Type B pancreatic cell (in vitro differentiated cells): ENCODE results near the gene ETFA. TPM values are rescaled to one million over a fixed set of nuclear protein-coding genes. Genes with fewer than 3 reads are reported as not detected.

Experiments used
- DNase-seq: peaks from one replicate; pipeline ENCODE4 v3.0.0; 2021; ENCODE audit warnings: mixed read lengths; ENCODE audit not compliant: unreplicated experiment; ENCODE audit errors: extremely low spot score
- H3K27ac Mint-ChIP-seq: 2 replicates; pipeline ENCODE4 v1.8.0; 2021; ENCODE audit warnings: mild to moderate bottlenecking, mixed read lengths
- H3K27me3 Mint-ChIP-seq: 2 replicates; pipeline ENCODE4 v1.8.0; 2021; ENCODE audit warnings: mixed read lengths
- H3K36me3 Mint-ChIP-seq: 2 replicates; pipeline ENCODE4 v1.8.0; 2021; ENCODE audit warnings: mixed read lengths
- H3K4me1 Mint-ChIP-seq: one replicate; pipeline ENCODE4 v1.8.0; 2021; ENCODE audit warnings: mixed read lengths; ENCODE audit not compliant: unreplicated experiment
- H3K4me3 Mint-ChIP-seq: 2 replicates; pipeline ENCODE4 v1.8.0; 2021; ENCODE audit warnings: mild to moderate bottlenecking, mixed read lengths
- H3K9me3 Mint-ChIP-seq: 2 replicates; pipeline ENCODE4 v1.8.0; 2021; ENCODE audit warnings: mixed read lengths
- total RNA-seq: library from RNA; stranded (reverse); gene quantifications from 2 replicates; pipeline ENCODE4 v1.2.1, GENCODE V29; 2021; ENCODE audit warnings: low replicate concordance
- TF ChIP-seq, protein P1 (sequence below): fragments of 200-600 bp; sonication (generic); conservative IDR thresholded peaks from 2 replicates; pipeline ENCODE4 v1.5.0; 2021; ENCODE audit warnings: antibody characterized with exemption, mild to moderate bottlenecking

The ETFA gene
- total RNA-seq, 1 donor from 2014 or later: 149 TPM

DNA sequence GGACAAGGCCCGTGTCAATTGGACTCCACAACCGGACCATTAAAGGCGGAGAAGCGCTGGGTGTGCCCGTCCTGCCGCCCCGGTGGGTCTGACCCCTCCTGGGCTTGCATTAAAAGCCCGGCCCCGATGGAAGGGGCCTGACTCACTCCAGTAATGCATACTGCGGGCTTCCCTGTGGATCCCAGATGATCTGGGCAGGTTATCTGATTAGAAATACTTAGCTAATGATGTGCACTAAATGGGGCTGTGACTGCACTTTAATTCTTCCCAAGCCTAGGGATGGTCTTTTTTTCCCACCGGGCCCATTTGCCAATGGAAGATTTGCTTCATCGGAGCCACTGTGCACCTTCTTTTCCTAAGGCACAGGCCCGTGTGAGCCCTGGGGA, 126.6 kb downstream of the ETFA start:
- TF ChIP-seq, protein P1, sequence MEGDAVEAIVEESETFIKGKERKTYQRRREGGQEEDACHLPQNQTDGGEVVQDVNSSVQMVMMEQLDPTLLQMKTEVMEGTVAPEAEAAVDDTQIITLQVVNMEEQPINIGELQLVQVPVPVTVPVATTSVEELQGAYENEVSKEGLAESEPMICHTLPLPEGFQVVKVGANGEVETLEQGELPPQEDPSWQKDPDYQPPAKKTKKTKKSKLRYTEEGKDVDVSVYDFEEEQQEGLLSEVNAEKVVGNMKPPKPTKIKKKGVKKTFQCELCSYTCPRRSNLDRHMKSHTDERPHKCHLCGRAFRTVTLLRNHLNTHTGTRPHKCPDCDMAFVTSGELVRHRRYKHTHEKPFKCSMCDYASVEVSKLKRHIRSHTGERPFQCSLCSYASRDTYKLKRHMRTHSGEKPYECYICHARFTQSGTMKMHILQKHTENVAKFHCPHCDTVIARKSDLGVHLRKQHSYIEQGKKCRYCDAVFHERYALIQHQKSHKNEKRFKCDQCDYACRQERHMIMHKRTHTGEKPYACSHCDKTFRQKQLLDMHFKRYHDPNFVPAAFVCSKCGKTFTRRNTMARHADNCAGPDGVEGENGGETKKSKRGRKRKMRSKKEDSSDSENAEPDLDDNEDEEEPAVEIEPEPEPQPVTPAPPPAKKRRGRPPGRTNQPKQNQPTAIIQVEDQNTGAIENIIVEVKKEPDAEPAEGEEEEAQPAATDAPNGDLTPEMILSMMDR: no peak

DNA sequence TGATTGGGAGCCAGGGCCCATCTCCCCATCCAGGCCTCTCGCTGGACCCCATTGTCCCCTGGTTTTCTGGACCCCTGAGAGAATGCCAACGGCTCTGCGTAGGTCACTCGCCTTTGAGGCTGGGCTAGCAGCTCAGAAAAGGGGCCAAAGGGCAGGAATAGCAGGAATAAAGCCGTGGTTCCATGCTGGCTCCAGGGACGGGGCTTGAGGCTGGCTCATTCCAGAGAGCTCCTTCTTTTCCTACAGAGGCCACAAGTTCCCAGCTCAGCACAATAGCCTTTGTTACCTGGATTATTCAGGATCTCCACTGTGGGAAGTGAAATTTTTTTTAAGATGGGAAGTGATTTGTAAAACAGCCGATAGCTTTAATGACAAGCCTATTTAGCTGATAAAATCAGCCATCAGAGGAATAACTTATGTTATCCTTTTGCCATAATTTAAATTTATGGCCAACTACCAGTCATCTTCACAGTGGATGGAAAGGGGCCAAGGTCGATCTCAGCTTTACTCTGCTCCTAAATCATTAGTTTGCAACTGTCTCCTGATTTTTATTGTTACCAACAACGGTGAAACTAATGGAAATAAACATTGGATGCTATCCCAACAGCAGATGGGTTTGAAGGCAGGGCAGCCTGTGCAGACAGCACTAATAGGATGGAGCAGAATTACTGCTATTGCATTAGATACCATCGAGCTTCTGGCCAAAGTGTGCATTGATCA, 127.2 kb downstream of the ETFA start:
- no peak for DNase-seq
- Mint-ChIP-seq H3K4me3 (no peak overlapping the region), H3K4me1 (peaks cover 11% of the 10 kb centered on the region), H3K36me3 (peaks cover 4% of the 10 kb centered on the region), H3K27me3 (peaks cover 7% of the 10 kb centered on the region), H3K27ac (no peak overlapping the region), H3K9me3 (peaks cover 3% of the 10 kb centered on the region)
- TF ChIP-seq, protein P1: no peak

More for the DNA sequence above, 126.6 kb downstream of the ETFA start:
- no peak overlapping the region for H3K27ac Mint-ChIP-seq
- H3K27me3 Mint-ChIP-seq: peaks cover 7% of the 10 kb centered on the region
- no peak for DNase-seq
- H3K36me3 Mint-ChIP-seq: peaks cover 4% of the 10 kb centered on the region
- peaks cover 3% of the 10 kb centered on the region for H3K9me3 Mint-ChIP-seq
- H3K4me3 Mint-ChIP-seq: no peak overlapping the region
- peaks cover 8% of the 10 kb centered on the region for H3K4me1 Mint-ChIP-seq

DNA sequence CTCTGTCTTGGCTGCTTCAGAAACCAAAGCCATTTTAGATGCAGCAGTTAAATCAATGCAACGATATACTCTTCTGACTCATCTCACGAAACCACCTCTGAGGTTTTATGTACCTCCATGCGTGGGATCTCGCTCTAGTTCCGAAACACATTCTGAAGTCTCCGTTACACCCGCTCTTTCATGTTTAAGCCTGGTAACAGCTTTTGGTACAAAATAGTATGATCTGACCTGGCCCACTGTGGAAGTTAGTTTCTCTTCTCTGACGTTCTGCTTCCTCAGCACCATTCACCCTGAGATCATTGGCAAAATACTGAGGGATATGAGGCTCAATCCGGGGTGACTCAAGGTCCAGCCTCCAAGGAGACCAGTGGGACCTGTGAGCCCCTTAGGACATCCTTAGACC, 129.6 kb downstream of the ETFA start:
- Mint-ChIP-seq H3K4me1 (peaks cover 16% of the 10 kb centered on the region), H3K27me3 (peaks cover 14% of the 10 kb centered on the region), H3K9me3 (peaks cover 3% of the 10 kb centered on the region), H3K4me3 (no peak overlapping the region), H3K27ac (no peak overlapping the region), H3K36me3 (peaks cover 4% of the 10 kb centered on the region)
- TF ChIP-seq, protein P1: no peak
- no peak for DNase-seq

DNA sequence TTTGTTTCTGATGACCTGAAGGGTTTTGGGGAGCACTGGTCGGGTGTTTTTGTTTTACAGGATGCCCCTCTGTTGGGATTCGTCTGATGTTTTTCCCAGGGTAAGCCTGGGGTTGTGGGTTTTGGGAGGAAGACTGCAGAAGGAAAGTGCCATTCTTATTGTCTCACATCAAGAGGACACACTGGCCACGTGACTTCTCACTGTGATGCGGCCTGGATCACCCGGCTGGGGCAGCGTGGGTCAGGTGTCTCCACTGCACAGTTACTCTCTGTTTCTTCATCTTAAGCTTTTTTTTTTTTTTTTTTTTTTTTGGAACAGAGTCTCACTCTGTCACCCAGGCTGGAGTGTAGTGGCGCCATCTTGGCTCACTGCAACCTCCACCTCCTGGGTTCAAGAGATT, 130.9 kb downstream of the ETFA start:
- Mint-ChIP-seq H3K27me3 (peaks cover 14% of the 10 kb centered on the region), H3K36me3 (no peaks in the 10 kb centered on the region), H3K27ac (no peak overlapping the region), H3K4me1 (peaks cover 12% of the 10 kb centered on the region), H3K4me3 (no peak overlapping the region), H3K9me3 (no peaks in the 10 kb centered on the region)
- no peak for DNase-seq
- TF ChIP-seq, protein P1: no peak

DNA sequence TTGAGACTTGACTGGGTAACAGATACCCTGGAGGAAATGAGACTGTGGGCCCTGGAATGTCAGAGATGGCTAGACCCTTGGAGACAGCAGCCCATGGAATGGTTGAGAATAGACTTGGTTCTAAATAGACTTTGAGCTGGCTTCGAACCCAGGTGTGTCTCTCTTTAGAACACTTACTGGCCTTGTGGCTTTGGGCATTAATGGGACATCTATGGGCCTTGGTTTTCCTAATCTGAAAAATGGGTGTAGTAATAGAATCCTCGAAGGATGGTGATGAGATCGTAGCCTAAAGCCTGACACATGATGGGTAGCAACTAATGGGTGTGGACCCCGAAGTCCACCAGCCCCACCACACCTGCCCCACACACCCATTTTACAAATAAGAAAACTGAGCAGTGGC, 132.2 kb downstream of the ETFA start:
- TF ChIP-seq, protein P1: no peak
- H3K27me3 Mint-ChIP-seq: peaks cover 14% of the 10 kb centered on the region
- peaks cover 12% of the 10 kb centered on the region for H3K4me1 Mint-ChIP-seq
- H3K4me3 Mint-ChIP-seq: no peak overlapping the region
- no peak overlapping the region for H3K27ac Mint-ChIP-seq
- H3K36me3 Mint-ChIP-seq: no peaks in the 10 kb centered on the region
- no peak for DNase-seq
- H3K9me3 Mint-ChIP-seq: no peaks in the 10 kb centered on the region
